BJ (cell line): Measurements from ENCODE around the gene DICER1. TPM values are rescaled to one million over a fixed set of nuclear protein-coding genes. Genes with fewer than 3 reads are reported as not detected.

Experiments used
- CTCF ChIA-PET: fragments of 350-600 bp; formaldehyde crosslinking; extraction: SDS; loops from one replicate; lab custom pipeline; 2021; ENCODE audit warnings: antibody characterized with exemption, inconsistent platforms; lab: Yijun Ruan, JAX
- POLR2A ChIA-PET: fragments of 300-600 bp; sonication (Branson Sonifier 250); formaldehyde crosslinking; extraction: SDS; loops from one replicate; lab custom pipeline; 2021; ENCODE audit warnings: antibody characterized with exemption; lab: Charles Lee
- DNase-seq: peaks from one replicate; pipeline ENCODE4 v3.0.0-alpha.2; 2011; ENCODE audit warnings: low read depth
- H3K27me3 ChIP-seq: 2 replicates; pipeline ENCODE4 v1.6.0; 2011; ENCODE audit warnings: low read length; ENCODE audit not compliant: control insufficient read depth, insufficient read depth
- H3K36me3 ChIP-seq: 2 replicates; pipeline ENCODE4 v1.5.1; 2011; ENCODE audit warnings: low read length; ENCODE audit not compliant: control insufficient read depth, insufficient read depth
- H3K4me3 ChIP-seq: 2 replicates; pipeline ENCODE4 v1.5.1; 2011; ENCODE audit warnings: low read depth, mild to moderate bottlenecking, control low read depth, low read length
- CTCF ChIP-seq: IDR thresholded peaks from 2 replicates; pipeline ENCODE4 v1.5.1; 2011; ENCODE audit warnings: low read depth, mild to moderate bottlenecking, control low read depth, inconsistent platforms, low read length, moderate library complexity; ENCODE audit not compliant: insufficient read depth
- polyA plus RNA-seq: library from polyadenylated mRNA; depleted of rRNA; stranded (reverse); fragments of >200 nt; gene quantifications from 2 replicates; pipeline ENCODE4 v1.2.3, GENCODE V29; 2011

Gene DICER1
- polyA plus RNA-seq, 1 experiment, result 15.7 TPM

GRCh38 chr14:95045836-95046430 lies 111.4 kb downstream of the DICER1 start:
- no peak for DNase-seq
- POLR2A ChIA-PET, result no interaction called here
- Histone ChIP-seq H3K36me3 (no peaks in the 10 kb centered on the region), H3K4me3 (no peak overlapping the region), H3K27me3 (no peaks in the 10 kb centered on the region; the same call in 1 of the 2 replicates)
- CTCF ChIA-PET, result no interaction called here
- no peak for TF ChIP-seq CTCF

GRCh38 chr14:95045106-95045701 lies 112.1 kb downstream of the DICER1 start:
- POLR2A ChIA-PET, result no interaction called here
- TF ChIP-seq CTCF, result no peak
- CTCF ChIA-PET, result no interaction called here

GRCh38 chr14:95044463-95045105 lies 112.7 kb downstream of the DICER1 start:
- CTCF ChIA-PET, result no interaction called here
- no peaks in the 10 kb centered on the region for H3K36me3 ChIP-seq
- POLR2A ChIA-PET, result no interaction called here
- TF ChIP-seq CTCF, result no peak
- no peaks in the 10 kb centered on the region; the same call in 1 of the 2 replicates for H3K27me3 ChIP-seq
- H3K4me3 ChIP-seq, result no peak overlapping the region
- DNase-seq, result no peak

More at GRCh38 chr14:95045106-95045701, 112.1 kb downstream of the DICER1 start:
- DNase-seq, result no peak
- no peak overlapping the region for H3K4me3 ChIP-seq
- no peaks in the 10 kb centered on the region for H3K36me3 ChIP-seq
- no peaks in the 10 kb centered on the region; the same call in 1 of the 2 replicates for H3K27me3 ChIP-seq

- no peak overlapping the region for H3K4me3 ChIP-seq
- TF ChIP-seq CTCF, result no peak
- H3K27me3 ChIP-seq, result no peaks in the 10 kb centered on the region; the same call in 1 of the 2 replicates
- no peak for DNase-seq
- ChIA-PET CTCF (no interaction called here), POLR2A (no interaction called here)
- no peaks in the 10 kb centered on the region for H3K36me3 ChIP-seq
Observed at GRCh38 chr14:95043732-95044462, 113.4 kb downstream of the DICER1 start.

- DNase-seq, result no peak
- no peaks in the 10 kb centered on the region for H3K36me3 ChIP-seq
- POLR2A ChIA-PET, result no interaction called here
- no peaks in the 10 kb centered on the region; the same call in 1 of the 2 replicates for H3K27me3 ChIP-seq
- no peak for TF ChIP-seq CTCF
- H3K4me3 ChIP-seq, result no peak overlapping the region
- CTCF ChIA-PET, result no interaction called here
Observed at GRCh38 chr14:95043314-95043713, 114.0 kb downstream of the DICER1 start.
